ENCODE results near the gene COPG1. TPM values are rescaled to one million over a fixed set of nuclear protein-coding genes. Genes with fewer than 3 reads are reported as not detected.

Gene COPG1
- total and polyA plus RNA-seq, 11 donors, result 78.6 to 121 (median 93.9) TPM

DNA sequence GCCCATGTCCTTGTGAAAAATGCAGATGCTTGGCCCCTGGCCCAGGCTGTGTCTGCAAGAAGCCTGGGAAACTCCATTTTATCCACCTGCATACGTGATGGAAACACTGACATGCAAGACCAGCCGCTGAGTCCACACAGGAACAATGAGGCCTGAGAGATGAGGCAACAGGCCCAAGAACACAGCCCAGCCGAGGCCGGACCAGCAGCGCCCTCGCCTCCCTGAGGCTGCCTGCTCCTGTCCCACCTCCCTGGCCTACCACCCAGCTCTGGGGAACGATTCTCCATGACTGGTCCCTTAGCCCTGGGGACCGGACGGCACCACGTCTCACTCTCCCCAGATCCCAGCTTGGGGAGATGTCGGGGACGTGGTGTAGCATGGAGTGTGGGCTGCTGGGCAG is 76.7 kb downstream of the COPG1 start:
- no peak for TF ChIP-seq POLR2A (IDR thresholded peaks at IDR 0.05)
- TF ChIP-seq, protein P1, sequence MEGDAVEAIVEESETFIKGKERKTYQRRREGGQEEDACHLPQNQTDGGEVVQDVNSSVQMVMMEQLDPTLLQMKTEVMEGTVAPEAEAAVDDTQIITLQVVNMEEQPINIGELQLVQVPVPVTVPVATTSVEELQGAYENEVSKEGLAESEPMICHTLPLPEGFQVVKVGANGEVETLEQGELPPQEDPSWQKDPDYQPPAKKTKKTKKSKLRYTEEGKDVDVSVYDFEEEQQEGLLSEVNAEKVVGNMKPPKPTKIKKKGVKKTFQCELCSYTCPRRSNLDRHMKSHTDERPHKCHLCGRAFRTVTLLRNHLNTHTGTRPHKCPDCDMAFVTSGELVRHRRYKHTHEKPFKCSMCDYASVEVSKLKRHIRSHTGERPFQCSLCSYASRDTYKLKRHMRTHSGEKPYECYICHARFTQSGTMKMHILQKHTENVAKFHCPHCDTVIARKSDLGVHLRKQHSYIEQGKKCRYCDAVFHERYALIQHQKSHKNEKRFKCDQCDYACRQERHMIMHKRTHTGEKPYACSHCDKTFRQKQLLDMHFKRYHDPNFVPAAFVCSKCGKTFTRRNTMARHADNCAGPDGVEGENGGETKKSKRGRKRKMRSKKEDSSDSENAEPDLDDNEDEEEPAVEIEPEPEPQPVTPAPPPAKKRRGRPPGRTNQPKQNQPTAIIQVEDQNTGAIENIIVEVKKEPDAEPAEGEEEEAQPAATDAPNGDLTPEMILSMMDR (IDR thresholded peaks at IDR 0.05), result no peak
- DNase-seq (peak in 1 of 5 donors; percentile 44), ATAC-seq (no peak)
- H3K4me3 ChIP-seq, result no peak overlapping the region
- H3K4me1 ChIP-seq, result no peaks in the 10 kb centered on the region
- H3K27me3 ChIP-seq, result no peaks in the 10 kb centered on the region
- H3K27ac ChIP-seq, result no peak overlapping the region
- intact Hi-C loops (cut with DNase I), result no loop called here
- WGBS, 4 donors, result 89 to 95% (median 94%) methylated on average over 5 to 12 of the region's 12 CpGs
- H3K36me3 ChIP-seq, result peaks cover 0 to 19% (median 2%) of the 10 kb centered on the region in 9 donors
- no peaks in the 10 kb centered on the region for H3K9me3 ChIP-seq

DNA sequence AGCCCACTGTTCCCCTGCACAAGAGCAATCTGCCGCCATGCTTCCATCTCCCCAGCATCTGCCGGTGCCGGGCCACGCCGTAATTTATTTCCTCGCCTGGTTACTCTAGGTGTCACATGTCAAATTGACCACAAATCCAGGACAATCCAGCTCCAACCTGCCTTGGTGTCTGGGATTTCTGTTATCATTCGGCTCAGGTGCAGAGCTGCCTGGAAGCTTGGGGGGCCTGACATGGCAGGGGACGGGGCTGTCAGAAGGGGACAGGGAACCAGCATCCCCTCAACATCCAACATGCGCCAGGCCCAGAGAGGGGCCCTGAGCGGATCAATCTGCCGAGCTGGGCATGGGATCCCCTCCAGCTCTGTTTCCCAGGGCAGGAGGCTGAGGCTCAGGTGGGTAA is 77.2 kb downstream of the COPG1 start:
- 93 to 96% (median 94%) methylated on average over 5 to 11 of the region's 11 CpGs for WGBS, 4 donors
- H3K4me3 ChIP-seq, result no peak overlapping the region
- intact Hi-C loops (cut with DNase I), result no loop called here
- no peak for ATAC-seq
- H3K27me3 ChIP-seq, result no peaks in the 10 kb centered on the region
- TF ChIP-seq POLR2A (IDR thresholded peaks at IDR 0.05), result no peak
- TF ChIP-seq, protein P1 (IDR thresholded peaks at IDR 0.05), result no peak
- no peaks in the 10 kb centered on the region for H3K9me3 ChIP-seq
- H3K36me3 ChIP-seq, result peaks cover 0 to 14% (median 0%) of the 10 kb centered on the region in 9 donors
- H3K4me1 ChIP-seq, result no peaks in the 10 kb centered on the region
- peak in 1 of 5 donors; percentile 19 for DNase-seq
- no peak overlapping the region for H3K27ac ChIP-seq

Small RNA genes within 50 kb of the gene (microRNA-seq; reads per million reads assigned to microRNA genes)
- gene MIR6826, result 0 to 0.45 (median 0) reads per million in 4 donors

Other genes with a start within 250 kb of the COPG1 start
- 1 to 10 TPM in 8 of 9 donors, under 1 TPM in 1; 0.60 to 2.5 (median 1.7) TPM for gene EFCC1, start 248.3 kb upstream of the COPG1 start, total RNA-seq
- 1 to 10 TPM in 1 of 2 donors, under 1 TPM in 1; 0.91 to 1.1 TPM for gene EFCC1, start 248.3 kb upstream of the COPG1 start, polyA plus RNA-seq
- not detected for gene GP9, start 188.8 kb upstream of the COPG1 start, total RNA-seq
- not detected for gene GP9, start 188.8 kb upstream of the COPG1 start, polyA plus RNA-seq
- gene RAB43, start 127.8 kb upstream of the COPG1 start, total RNA-seq, result 10 to 100 TPM in 1 of 9 donors, 1 to 10 TPM in 8; 1.3 to 10.3 (median 3.3) TPM
- 1 to 10 TPM; 2.4 to 4.9 TPM for gene RAB43, start 127.8 kb upstream of the COPG1 start, polyA plus RNA-seq
- 10 to 100 TPM; 14.9 to 31.2 (median 24.5) TPM for gene ISY1, start 88.5 kb upstream of the COPG1 start, total RNA-seq
- gene ISY1, start 88.5 kb upstream of the COPG1 start, polyA plus RNA-seq, result 10 to 100 TPM; 16.2 to 27.0 TPM
- 100 to 1,000 TPM; 388 to 743 (median 512) TPM for gene CNBP, start 65.7 kb upstream of the COPG1 start, total RNA-seq
- 100 to 1,000 TPM; 376 to 501 TPM for gene CNBP, start 65.7 kb upstream of the COPG1 start, polyA plus RNA-seq
- gene HMCES, start 29.3 kb downstream of the COPG1 start, total RNA-seq, result 10 to 100 TPM; 30.0 to 46.3 (median 37.7) TPM
- 10 to 100 TPM; 30.7 to 46.6 TPM for gene HMCES, start 29.3 kb downstream of the COPG1 start, polyA plus RNA-seq
- gene EFCAB12, start 179.0 kb downstream of the COPG1 start, total RNA-seq, result under 1 TPM in 4 of 9 donors, not detected in 5; 0.09 to 0.20 (median 0.14) TPM
- under 1 TPM; 0.07 to 0.11 TPM for gene EFCAB12, start 179.0 kb downstream of the COPG1 start, polyA plus RNA-seq
- gene MBD4, start 190.3 kb downstream of the COPG1 start, total RNA-seq, result 10 to 100 TPM; 13.0 to 26.7 (median 20.6) TPM
- gene MBD4, start 190.3 kb downstream of the COPG1 start, polyA plus RNA-seq, result 10 to 100 TPM; 10.8 to 42.3 TPM
- gene IFT122, start 190.6 kb downstream of the COPG1 start, total RNA-seq, result 10 to 100 TPM; 13.1 to 34.2 (median 16.6) TPM
- gene IFT122, start 190.6 kb downstream of the COPG1 start, polyA plus RNA-seq, result 10 to 100 TPM in 1 of 2 donors, 1 to 10 TPM in 1; 7.2 to 25.2 TPM